ENCODE results near the gene STAT1.

The STAT1 gene

GRCh38 chr2:190972213-190972612 is 41.8 kb downstream of the STAT1 start (continued):
- TF ChIP-seq ZNF8 (CRISPR knock-in tag; IDR thresholded peaks at IDR 0.05), result no peak

GRCh38 chr2:190970873-190971506 is 43.0 kb downstream of the STAT1 start:
- ATAC-seq, result no peak
- TF ChIP-seq ZFP3 (CRISPR knock-in tag; IDR thresholded peaks at IDR 0.05), result no peak
- TF ChIP-seq ZNF8 (CRISPR knock-in tag; IDR thresholded peaks at IDR 0.05), result no peak
- no peak for TF ChIP-seq POU6F1 (CRISPR knock-in tag; IDR thresholded peaks at IDR 0.05; ENCODE audit: borderline replicate concordance, low read depth)
- TF ChIP-seq TOX (CRISPR knock-in tag; IDR thresholded peaks at IDR 0.05; ENCODE audit: borderline replicate concordance), result no peak
- no peak for TF ChIP-seq ARNTL (CRISPR knock-in tag; IDR thresholded peaks at IDR 0.05; ENCODE audit: borderline replicate concordance, low read depth)
- no peak for TF ChIP-seq ZNF565 (CRISPR knock-in tag; conservative IDR thresholded peaks at IDR 0.05; ENCODE audit: low read depth)
- no peak for TF ChIP-seq TCF4 (CRISPR knock-in tag; IDR thresholded peaks at IDR 0.05; ENCODE audit: borderline replicate concordance)

- TF ChIP-seq ARNTL (CRISPR knock-in tag; IDR thresholded peaks at IDR 0.05; ENCODE audit: borderline replicate concordance, low read depth), result no peak
- no peak for ATAC-seq
Observed at GRCh38 chr2:190970160-190970559, 43.8 kb downstream of the STAT1 start.

- no peak for TF ChIP-seq POU6F1 (CRISPR knock-in tag; IDR thresholded peaks at IDR 0.05; ENCODE audit: borderline replicate concordance, low read depth)
- no peak for TF ChIP-seq GLIS3 (CRISPR knock-in tag; IDR thresholded peaks at IDR 0.05)
- TF ChIP-seq ZNF565 (CRISPR knock-in tag; conservative IDR thresholded peaks at IDR 0.05; ENCODE audit: low read depth), result no peak
- no peak for TF ChIP-seq PPARA (CRISPR knock-in tag; IDR thresholded peaks at IDR 0.05; ENCODE audit: borderline replicate concordance)
- no peak for TF ChIP-seq ARNTL (CRISPR knock-in tag; IDR thresholded peaks at IDR 0.05; ENCODE audit: borderline replicate concordance, low read depth)
- no peak for TF ChIP-seq CSRNP3 (CRISPR knock-in tag; IDR thresholded peaks at IDR 0.05)
- no peak for TF ChIP-seq BACH2 (CRISPR knock-in tag; IDR thresholded peaks at IDR 0.05; ENCODE audit: borderline replicate concordance)
- TF ChIP-seq ISL1 (CRISPR knock-in tag; IDR thresholded peaks at IDR 0.05), result no peak
- TF ChIP-seq ZFP30 (CRISPR knock-in tag; IDR thresholded peaks at IDR 0.05), result no peak
- no peak for TF ChIP-seq ZC3H10 (CRISPR knock-in tag; IDR thresholded peaks at IDR 0.05)
- TF ChIP-seq ZFP3 (CRISPR knock-in tag; IDR thresholded peaks at IDR 0.05), result no peak
- no peak for TF ChIP-seq ZNF8 (CRISPR knock-in tag; IDR thresholded peaks at IDR 0.05)
- TF ChIP-seq RARB (CRISPR knock-in tag; IDR thresholded peaks at IDR 0.05), result no peak
- TF ChIP-seq ZNF70 (CRISPR knock-in tag; IDR thresholded peaks at IDR 0.05), result no peak
- no peak for TF ChIP-seq ESRRG (CRISPR knock-in tag; IDR thresholded peaks at IDR 0.05)
- no peak for TF ChIP-seq CREB5 (CRISPR knock-in tag; IDR thresholded peaks at IDR 0.05; ENCODE audit: low read depth)
- TF ChIP-seq PATZ1 (CRISPR knock-in tag; IDR thresholded peaks at IDR 0.05; ENCODE audit: borderline replicate concordance), result no peak
- TF ChIP-seq OSR1 (CRISPR knock-in tag; IDR thresholded peaks at IDR 0.05), result no peak
- no peak for ATAC-seq
Observed at GRCh38 chr2:190968522-190968921, 45.4 kb downstream of the STAT1 start.
